Peyer's patch (tissue), 4 donors: ENCODE results near the gene DAAM1. TPM values are rescaled to one million over a fixed set of nuclear protein-coding genes. Genes with fewer than 3 reads are reported as not detected.
A peak's percentile ranks its signal among the peaks of the same experiment; 100 is the strongest.

Experiments used
- DNase-seq, 3 donors: peaks; one replicate each; pipeline ENCODE4 v3.0.0-alpha.2; 2017 to 2019
- H3K27ac ChIP-seq, 4 donors: fragments of 200-600 bp; sonication (generic); one replicate each; pipeline ENCODE4 v1.5.1; 2016 to 2019
- H3K27me3 ChIP-seq, 2 donors: fragments of 200-600 bp; sonication (generic); one replicate each; pipeline ENCODE4 v1.5.1; 2019
- H3K36me3 ChIP-seq, 3 donors: fragments of 200-600 bp; sonication (generic); one replicate each; pipeline ENCODE4 v1.5.1; 2016 to 2019
- H3K4me1 ChIP-seq, 4 donors: fragments of 200-600 bp; sonication (generic); one replicate each; pipeline ENCODE4 v1.5.1; 2016 to 2019
- H3K4me3 ChIP-seq, 4 donors: fragments of 200-600 bp; sonication (generic); 1 replicate in 3 of 4; 2 replicates in 1 of 4; pipeline ENCODE4 v1.5.1; 2016 to 2019; ENCODE audit warnings: mild to moderate bottlenecking in 1 of 4
- H3K9me3 ChIP-seq, 4 donors: fragments of 200-600 bp; sonication (generic); one replicate each; pipeline ENCODE4 v1.5.1; 2016 to 2019; ENCODE audit warnings: mild to moderate bottlenecking in 1 of 4
- CTCF ChIP-seq, 6 experiments: fragments of 450-650 bp in 4 of 6; fragments of 200-600 bp in 2 of 6; sonication (generic) in 1 of 6; IDR thresholded peaks; one replicate each; pipeline ENCODE4 v1.5.1; 2017 to 2019; ENCODE audit warnings: antibody characterized with exemption in 6 of 6, mild to moderate bottlenecking in 3 of 6, moderate library complexity in 1 of 6
- POLR2A ChIP-seq, 2 donors: fragments of 450-650 bp; IDR thresholded peaks; one replicate each; pipeline ENCODE4 v1.5.1; 2017; ENCODE audit warnings: antibody characterized with exemption in 2 of 2, mild to moderate bottlenecking in 2 of 2, moderate library complexity in 2 of 2
- total RNA-seq, 4 donors: library from RNA; depleted of rRNA; stranded (reverse); fragments of >200 nt; gene quantifications; one replicate each; pipeline ENCODE4 v1.1.0, GENCODE V29; 2016

DAAM1 gene
- total RNA-seq, 4 donors from 2014 or later, result 17.7 to 110 (median 61.7) TPM

DNA sequence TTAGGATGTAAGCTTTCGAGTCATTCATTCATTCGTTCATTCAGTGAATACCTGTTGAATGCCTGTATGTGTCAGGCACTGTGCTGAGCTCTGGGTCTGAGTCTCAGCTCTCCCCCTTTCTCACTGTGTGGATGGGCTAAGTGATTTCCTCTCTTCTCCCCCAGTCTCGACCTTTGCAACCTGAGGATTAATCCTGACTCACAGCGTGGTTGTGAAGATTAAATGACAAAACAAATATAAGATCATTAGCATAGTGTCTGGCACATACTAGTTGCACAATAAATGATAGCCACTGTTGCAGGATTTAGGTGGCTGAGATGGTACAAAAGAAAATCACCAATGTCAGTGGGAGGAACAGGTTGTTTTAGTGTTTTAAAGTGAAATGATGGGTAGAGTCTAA is 140.0 kb downstream of the DAAM1 start:
- H3K4me1 ChIP-seq, result no peaks in the 10 kb centered on the region
- TF ChIP-seq POLR2A (IDR thresholded peaks at IDR 0.05) (no peak), CTCF (IDR thresholded peaks at IDR 0.05) (no peak)
- no peak overlapping the region for H3K4me3 ChIP-seq
- no peak for DNase-seq
- H3K9me3 ChIP-seq, result no peaks in the 10 kb centered on the region
- peaks cover 0 to 35% (median 0%) of the 10 kb centered on the region in 3 donors for H3K36me3 ChIP-seq
- no peak overlapping the region for H3K27ac ChIP-seq
- no peaks in the 10 kb centered on the region for H3K27me3 ChIP-seq

DNA sequence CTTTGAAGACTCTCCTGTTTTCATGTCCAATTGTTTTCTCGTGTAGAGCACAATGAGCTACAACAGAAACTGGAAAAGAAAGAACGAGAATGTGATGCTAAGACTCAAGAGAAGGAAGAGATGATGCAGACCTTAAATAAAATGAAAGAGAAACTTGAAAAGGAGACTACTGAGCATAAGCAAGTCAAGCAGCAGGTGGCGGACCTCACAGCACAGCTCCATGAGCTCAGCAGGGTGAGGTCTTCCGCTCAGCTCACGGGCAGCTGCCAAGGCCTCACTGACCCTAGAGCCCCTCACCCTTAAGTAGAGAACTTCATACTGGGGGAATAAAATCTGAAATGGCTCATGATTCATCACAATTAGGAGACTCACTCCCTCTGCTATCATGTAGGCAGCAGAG is 142.0 kb downstream of the DAAM1 start:
- peak in 2 of 3 donors; percentile 53 to 68 for DNase-seq
- Histone ChIP-seq H3K27me3 (no peaks in the 10 kb centered on the region), H3K9me3 (no peaks in the 10 kb centered on the region), H3K27ac (peak overlapping the region; percentile 39 to 60 (median 54)), H3K36me3 (peaks cover 0 to 35% (median 0%) of the 10 kb centered on the region in 3 donors), H3K4me3 (no peak overlapping the region), H3K4me1 (no peaks in the 10 kb centered on the region)
- peak in 1 of 6 experiments; percentile 17 for TF ChIP-seq CTCF (IDR thresholded peaks at IDR 0.05)
- no peak for TF ChIP-seq POLR2A (IDR thresholded peaks at IDR 0.05)

DNA sequence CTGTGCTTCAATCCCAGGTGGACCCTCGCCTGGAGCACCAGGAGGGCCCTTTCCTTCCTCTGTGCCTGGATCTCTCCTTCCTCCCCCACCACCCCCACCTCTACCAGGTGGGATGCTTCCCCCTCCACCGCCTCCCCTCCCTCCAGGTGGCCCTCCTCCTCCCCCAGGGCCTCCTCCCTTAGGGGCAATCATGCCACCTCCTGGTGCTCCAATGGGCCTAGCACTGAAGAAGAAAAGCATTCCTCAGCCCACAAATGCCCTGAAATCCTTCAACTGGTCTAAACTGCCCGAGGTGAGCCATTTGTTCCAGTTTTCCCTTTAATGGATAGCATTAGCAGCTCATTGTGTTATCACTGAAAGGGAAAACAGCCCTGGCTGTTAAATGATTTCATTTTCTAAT is 142.8 kb downstream of the DAAM1 start:
- Histone ChIP-seq H3K36me3 (peaks cover 0 to 28% (median 0%) of the 10 kb centered on the region in 3 donors), H3K27me3 (no peaks in the 10 kb centered on the region), H3K4me3 (no peak overlapping the region), H3K27ac (peak overlapping the region in 2 of 4 donors; percentile 53 to 60), H3K4me1 (no peaks in the 10 kb centered on the region), H3K9me3 (no peaks in the 10 kb centered on the region)
- TF ChIP-seq POLR2A (IDR thresholded peaks at IDR 0.05), result no peak
- DNase-seq, result no peak

- Histone ChIP-seq H3K27ac (peak overlapping the region in 3 of 4 donors; percentile 3 to 76 (median 25)), H3K36me3 (peaks cover 0 to 20% (median 0%) of the 10 kb centered on the region in 3 donors), H3K4me1 (no peaks in the 10 kb centered on the region), H3K4me3 (no peak overlapping the region), H3K9me3 (no peaks in the 10 kb centered on the region), H3K27me3 (no peaks in the 10 kb centered on the region)
- no peak for DNase-seq
- TF ChIP-seq CTCF (IDR thresholded peaks at IDR 0.05), result no peak
- no peak for TF ChIP-seq POLR2A (IDR thresholded peaks at IDR 0.05)
Observed at GRCh38 chr14:59332727-59333126, 144.3 kb downstream of the DAAM1 start.

DNA sequence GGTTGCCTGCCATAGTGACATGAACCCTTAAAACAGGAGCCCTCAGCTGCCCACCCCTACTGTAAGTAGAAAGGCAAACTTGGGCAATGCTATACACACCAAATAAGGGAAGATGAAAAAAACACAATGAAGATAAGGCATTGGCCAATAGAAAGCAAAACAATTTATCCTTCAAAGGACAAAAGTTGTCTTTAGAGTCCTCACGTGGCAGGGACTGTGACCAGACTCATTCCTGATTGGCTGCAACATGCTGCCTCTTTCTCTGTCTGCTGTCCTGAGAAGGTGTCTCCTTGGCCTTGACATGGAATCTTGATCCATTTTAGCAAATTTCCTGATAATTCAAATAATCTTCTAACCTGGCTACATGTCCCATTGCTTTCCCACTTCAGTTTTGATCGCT is 144.8 kb downstream of the DAAM1 start:
- Histone ChIP-seq H3K9me3 (no peaks in the 10 kb centered on the region), H3K27ac (peak overlapping the region in 3 of 4 donors; percentile 14 to 76 (median 59)), H3K27me3 (no peaks in the 10 kb centered on the region), H3K4me1 (no peaks in the 10 kb centered on the region), H3K36me3 (peaks cover 0 to 20% (median 0%) of the 10 kb centered on the region in 3 donors), H3K4me3 (no peak overlapping the region)
- DNase-seq, result no peak
- TF ChIP-seq CTCF (IDR thresholded peaks at IDR 0.05), result no peak
- TF ChIP-seq POLR2A (IDR thresholded peaks at IDR 0.05), result no peak

- TF ChIP-seq POLR2A (IDR thresholded peaks at IDR 0.05) (no peak), CTCF (IDR thresholded peaks at IDR 0.05) (no peak)
- Histone ChIP-seq H3K4me1 (no peaks in the 10 kb centered on the region), H3K27ac (peak overlapping the region in 3 of 4 donors; percentile 2 to 76 (median 59)), H3K9me3 (no peaks in the 10 kb centered on the region), H3K36me3 (peaks cover 0 to 20% (median 0%) of the 10 kb centered on the region in 3 donors), H3K27me3 (no peaks in the 10 kb centered on the region), H3K4me3 (no peak overlapping the region)
- DNase-seq, result no peak
Observed at GRCh38 chr14:59333668-59334067, 145.2 kb downstream of the DAAM1 start.
